GM12872 (cell line): ENCODE data around the gene WDR77.

Source experiments
- TF ChIP-seq, protein P1 (sequence below): IDR thresholded peaks from 3 replicates; pipeline ENCODE4 v1.5.1; 2011; ENCODE audit warnings: low read depth, mild to moderate bottlenecking, low read length, moderate library complexity; ENCODE audit not compliant: insufficient read depth

Gene WDR77

DNA sequence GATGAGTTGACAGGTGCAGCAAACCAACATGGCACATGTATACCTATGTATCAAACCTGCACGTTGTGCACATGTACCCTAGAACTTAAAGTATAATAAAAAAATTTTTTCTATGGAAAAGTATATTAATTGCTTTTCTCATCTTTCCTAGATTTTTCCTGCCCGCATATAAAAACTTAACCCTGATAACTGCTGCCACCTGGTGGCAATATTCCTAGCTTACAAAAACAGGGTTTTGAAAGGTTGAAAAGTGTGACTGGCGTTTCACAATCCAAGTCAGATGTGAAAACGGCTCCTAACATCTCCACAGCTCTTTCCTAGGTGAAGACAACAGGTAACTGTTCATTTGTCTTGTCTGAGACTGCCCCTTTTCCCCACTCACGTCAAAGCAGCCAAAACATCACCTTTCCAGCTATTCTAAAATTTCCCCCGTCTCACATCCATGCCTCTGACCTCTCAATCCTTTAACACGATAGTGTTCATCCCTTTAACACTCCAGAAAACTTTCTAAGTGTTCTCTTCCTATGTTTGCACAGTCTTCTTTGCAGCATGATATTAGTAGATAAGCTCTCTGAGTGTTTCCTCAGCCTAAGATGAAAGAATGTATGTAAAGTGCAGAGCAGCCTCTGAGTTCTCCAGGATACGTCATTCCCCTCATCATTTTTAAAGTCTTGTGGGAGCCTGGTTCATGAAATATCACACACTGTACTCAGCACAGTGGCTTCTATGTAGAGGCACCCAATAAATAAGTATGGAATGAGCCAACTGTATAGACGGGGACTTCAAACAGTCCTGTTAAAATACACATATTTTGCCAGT is 49.1 kb downstream of the WDR77 start:
- TF ChIP-seq, protein P1, sequence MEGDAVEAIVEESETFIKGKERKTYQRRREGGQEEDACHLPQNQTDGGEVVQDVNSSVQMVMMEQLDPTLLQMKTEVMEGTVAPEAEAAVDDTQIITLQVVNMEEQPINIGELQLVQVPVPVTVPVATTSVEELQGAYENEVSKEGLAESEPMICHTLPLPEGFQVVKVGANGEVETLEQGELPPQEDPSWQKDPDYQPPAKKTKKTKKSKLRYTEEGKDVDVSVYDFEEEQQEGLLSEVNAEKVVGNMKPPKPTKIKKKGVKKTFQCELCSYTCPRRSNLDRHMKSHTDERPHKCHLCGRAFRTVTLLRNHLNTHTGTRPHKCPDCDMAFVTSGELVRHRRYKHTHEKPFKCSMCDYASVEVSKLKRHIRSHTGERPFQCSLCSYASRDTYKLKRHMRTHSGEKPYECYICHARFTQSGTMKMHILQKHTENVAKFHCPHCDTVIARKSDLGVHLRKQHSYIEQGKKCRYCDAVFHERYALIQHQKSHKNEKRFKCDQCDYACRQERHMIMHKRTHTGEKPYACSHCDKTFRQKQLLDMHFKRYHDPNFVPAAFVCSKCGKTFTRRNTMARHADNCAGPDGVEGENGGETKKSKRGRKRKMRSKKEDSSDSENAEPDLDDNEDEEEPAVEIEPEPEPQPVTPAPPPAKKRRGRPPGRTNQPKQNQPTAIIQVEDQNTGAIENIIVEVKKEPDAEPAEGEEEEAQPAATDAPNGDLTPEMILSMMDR: peak; percentile 60

DNA sequence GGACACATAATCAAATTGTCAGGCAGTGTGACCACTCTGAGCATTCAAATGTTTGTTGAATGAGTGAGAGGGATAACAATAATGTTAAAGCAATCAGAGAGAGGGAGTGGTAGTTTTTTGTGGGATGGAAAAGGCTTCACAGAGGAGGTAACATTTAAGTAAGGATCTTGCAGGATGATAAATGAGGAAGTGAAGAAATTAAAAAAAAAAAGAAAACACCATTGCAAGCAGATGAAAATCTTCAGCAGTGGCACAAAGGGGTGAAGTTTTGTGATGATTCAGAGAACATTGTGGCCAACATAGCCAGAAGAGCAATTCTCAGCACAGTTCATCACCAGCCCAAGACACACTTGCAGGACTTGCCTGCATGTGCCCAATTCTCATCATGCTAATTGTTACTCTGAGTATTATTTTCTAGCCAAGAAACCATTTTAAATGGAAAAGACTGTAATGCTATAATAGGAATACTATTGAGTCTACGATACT is 56.6 kb downstream of the WDR77 start:
- TF ChIP-seq, protein P1: no peak

DNA sequence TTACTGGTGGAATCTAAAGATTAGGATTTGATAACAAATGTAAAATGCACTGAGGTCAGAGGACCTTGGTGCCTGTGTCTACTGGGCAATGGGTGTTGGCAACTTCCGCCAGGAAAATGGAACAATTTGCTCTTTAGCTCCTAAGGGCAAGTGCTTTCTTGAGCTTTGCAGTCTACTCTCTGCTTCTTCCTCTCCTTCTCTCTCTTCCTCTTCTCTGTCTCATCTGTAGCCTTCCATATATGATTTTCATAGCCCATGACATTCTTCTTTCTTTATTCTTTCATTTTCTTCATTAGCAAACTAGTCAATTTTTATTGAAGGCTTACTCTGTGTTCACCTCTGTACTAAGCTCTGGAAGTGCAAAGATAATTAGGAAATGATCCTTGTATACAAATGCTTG is 57.0 kb downstream of the WDR77 start:
- TF ChIP-seq, protein P1: no peak
